Right atrium auricular region (tissue), 2 donors: Measurements from ENCODE around the gene IL12RB1. TPM values are rescaled to one million over a fixed set of nuclear protein-coding genes. Genes with fewer than 3 reads are reported as not detected.
A peak's percentile ranks its signal among the peaks of the same experiment; 100 is the strongest.
"Not testable (repeated sequence)": the region's sequence is repeated elsewhere in the genome, so short reads cannot be mapped to it uniquely, and the experiment has no call there.

ENCODE experiments used
- DNase-seq: peaks from one replicate; pipeline ENCODE4 v3.0.0-alpha.2; 2019; ENCODE audit warnings: low spot score
- H3K27ac ChIP-seq, 2 donors: fragments of 200-600 bp; sonication (generic); 1 replicate in 1 of 2; 2 replicates in 1 of 2; pipeline ENCODE4 v1.5.1; 2016 to 2019
- H3K27me3 ChIP-seq, 2 donors: fragments of 200-600 bp; sonication (generic); one replicate each; pipeline versions ENCODE4 v1.5.1 to v1.6.0; 2017 to 2019
- H3K36me3 ChIP-seq: fragments of 200-600 bp; sonication (generic); one replicate; pipeline ENCODE4 v1.5.1; 2016
- H3K4me1 ChIP-seq, 2 donors: fragments of 200-600 bp; sonication (generic); one replicate each; pipeline versions ENCODE4 v1.5.1 to v1.6.0; 2017 to 2019
- H3K4me3 ChIP-seq, 2 donors: fragments of 200-600 bp; sonication (generic); 1 replicate in 1 of 2; 2 replicates in 1 of 2; pipeline ENCODE4 v1.5.1; 2017 to 2019; ENCODE audit warnings: mild to moderate bottlenecking in 1 of 2, moderate library complexity in 1 of 2
- H3K9me3 ChIP-seq, 2 donors: fragments of 200-600 bp; sonication (generic); one replicate each; pipeline ENCODE4 v1.5.1; 2019
- total RNA-seq, 2 donors: library from RNA; depleted of rRNA; stranded (reverse); fragments of >200 nt; gene quantifications; one replicate each; pipeline ENCODE4 v1.1.0, GENCODE V29; 2016
- TF ChIP-seq, protein P1 (sequence below), 2 donors: fragments of 200-600 bp; sonication (generic); IDR thresholded peaks; one replicate each; pipeline ENCODE4 v1.5.1; 2019; ENCODE audit warnings: antibody characterized with exemption in 2 of 2

The IL12RB1 gene
- total RNA-seq, 2 donors from 2014 or later: 0.22 to 0.75 TPM

DNA sequence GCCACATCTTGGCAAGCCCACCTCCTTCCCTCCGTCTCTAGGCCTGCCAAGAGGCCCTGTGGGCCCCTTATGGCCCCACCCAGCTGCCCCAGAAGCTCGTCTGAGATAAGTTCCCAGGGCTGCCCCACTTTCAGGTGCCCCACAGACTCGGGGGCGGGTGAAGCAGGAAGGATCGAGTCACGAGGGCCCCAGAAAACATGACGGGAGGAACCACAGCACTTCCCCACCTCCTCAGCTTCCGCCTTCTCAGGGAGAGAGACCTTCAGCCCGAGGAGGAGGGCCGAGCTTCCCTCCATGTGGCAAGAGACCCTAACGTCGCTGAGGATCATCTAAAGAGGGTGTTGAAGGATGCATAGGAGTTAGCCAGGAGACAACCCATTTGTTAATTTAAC lies 4.5 kb upstream of the IL12RB1 start:
- TF ChIP-seq, protein P1, sequence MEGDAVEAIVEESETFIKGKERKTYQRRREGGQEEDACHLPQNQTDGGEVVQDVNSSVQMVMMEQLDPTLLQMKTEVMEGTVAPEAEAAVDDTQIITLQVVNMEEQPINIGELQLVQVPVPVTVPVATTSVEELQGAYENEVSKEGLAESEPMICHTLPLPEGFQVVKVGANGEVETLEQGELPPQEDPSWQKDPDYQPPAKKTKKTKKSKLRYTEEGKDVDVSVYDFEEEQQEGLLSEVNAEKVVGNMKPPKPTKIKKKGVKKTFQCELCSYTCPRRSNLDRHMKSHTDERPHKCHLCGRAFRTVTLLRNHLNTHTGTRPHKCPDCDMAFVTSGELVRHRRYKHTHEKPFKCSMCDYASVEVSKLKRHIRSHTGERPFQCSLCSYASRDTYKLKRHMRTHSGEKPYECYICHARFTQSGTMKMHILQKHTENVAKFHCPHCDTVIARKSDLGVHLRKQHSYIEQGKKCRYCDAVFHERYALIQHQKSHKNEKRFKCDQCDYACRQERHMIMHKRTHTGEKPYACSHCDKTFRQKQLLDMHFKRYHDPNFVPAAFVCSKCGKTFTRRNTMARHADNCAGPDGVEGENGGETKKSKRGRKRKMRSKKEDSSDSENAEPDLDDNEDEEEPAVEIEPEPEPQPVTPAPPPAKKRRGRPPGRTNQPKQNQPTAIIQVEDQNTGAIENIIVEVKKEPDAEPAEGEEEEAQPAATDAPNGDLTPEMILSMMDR (IDR thresholded peaks at IDR 0.05): no peak
- peak overlapping the region in 1 of 2 donors; percentile 17 for H3K27ac ChIP-seq
- no peaks in the 10 kb centered on the region for H3K4me1 ChIP-seq
- no peaks in the 10 kb centered on the region for H3K36me3 ChIP-seq
- no peak for DNase-seq
- no peaks in the 10 kb centered on the region for H3K9me3 ChIP-seq
- H3K4me3 ChIP-seq: no peak overlapping the region
- no peaks in the 10 kb centered on the region for H3K27me3 ChIP-seq

DNA sequence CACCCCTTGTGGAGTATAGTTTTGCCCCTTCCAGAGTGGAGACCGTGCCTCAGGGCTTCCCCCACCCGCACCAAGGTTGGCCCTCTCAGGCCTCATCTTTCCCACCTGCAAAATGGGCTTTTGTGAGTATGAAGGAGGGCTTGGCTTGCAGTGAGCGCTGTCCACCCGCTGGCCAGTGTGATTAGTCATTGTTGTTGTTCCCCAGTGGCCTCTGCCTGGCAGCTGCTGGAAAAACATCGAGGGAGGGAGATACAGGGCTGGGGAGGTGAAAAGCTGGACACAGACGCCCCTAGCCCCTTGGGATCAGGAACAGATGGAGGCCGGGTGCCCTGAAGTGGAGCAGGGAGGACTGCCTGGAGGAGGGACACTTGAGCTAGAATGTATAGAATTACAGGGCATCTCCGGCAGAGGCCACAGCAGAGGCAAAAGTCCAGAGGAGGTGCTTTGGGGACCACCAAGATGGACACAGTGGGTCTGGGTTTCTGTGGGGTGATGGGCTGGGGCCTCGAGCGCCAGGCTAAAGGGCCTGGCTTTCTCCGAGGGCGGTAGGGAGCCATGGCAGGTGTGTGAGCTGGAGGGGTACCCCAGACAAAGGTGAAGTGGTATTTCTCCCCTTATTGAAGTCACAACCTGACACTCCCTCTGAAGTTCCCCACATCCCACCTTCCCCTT lies 3.9 kb upstream of the IL12RB1 start:
- TF ChIP-seq, protein P1 (IDR thresholded peaks at IDR 0.05): no peak
- Histone ChIP-seq H3K27ac (peak overlapping the region in 1 of 2 donors; percentile 17), H3K4me3 (no peak overlapping the region), H3K36me3 (no peaks in the 10 kb centered on the region), H3K9me3 (no peaks in the 10 kb centered on the region), H3K4me1 (no peaks in the 10 kb centered on the region), H3K27me3 (no peaks in the 10 kb centered on the region)
- no peak for DNase-seq

DNA sequence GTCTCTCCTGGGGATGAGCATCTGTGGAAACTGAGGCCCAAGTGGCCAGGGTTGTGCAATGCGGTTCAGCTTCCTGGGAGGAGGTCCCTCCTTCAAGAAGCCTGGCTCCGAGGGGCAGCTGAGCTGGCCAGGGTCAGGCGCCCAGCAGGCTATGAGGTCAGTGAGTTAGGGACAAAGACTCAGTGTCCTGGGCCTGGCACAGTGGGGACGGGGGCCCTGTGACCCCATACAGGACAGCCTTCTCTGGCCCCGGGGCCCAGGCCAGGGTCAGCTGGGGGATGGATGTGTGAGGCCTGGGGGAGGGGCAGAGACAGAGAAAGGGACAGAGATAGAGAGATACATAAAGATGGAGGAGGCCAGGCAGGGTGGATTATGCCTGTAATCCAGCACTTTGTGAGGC lies 3.0 kb upstream of the IL12RB1 start:
- TF ChIP-seq, protein P1 (IDR thresholded peaks at IDR 0.05): no peak
- DNase-seq: no peak
- Histone ChIP-seq H3K27me3 (no peaks in the 10 kb centered on the region), H3K4me1 (no peaks in the 10 kb centered on the region), H3K9me3 (no peaks in the 10 kb centered on the region), H3K36me3 (no peaks in the 10 kb centered on the region), H3K4me3 (no peak overlapping the region), H3K27ac (no peak overlapping the region)

DNA sequence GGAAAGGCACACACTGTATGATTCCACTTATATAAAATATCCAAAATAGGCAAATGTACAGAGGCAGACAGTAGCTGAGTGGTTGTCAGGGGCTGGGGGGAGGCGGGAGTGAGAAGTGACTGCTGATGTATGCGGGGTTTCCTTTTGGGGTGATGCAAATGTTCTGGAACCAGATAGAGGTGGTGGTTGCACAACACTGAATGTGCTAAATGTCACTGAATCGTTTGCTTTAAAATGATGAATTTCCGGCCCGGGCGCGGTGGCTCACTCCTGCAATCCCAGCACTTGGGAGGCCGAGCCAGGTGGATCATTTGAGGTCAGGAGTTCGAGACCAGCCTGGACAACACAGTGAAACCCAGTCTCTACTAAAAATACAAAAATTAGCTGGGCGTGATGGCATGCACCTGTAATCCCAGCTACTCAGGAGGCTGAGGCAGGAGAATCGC lies 2.4 kb upstream of the IL12RB1 start:
- not testable (repeated sequence) for H3K36me3 ChIP-seq, H3K4me1 ChIP-seq, H3K27ac ChIP-seq, H3K9me3 ChIP-seq, H3K4me3 ChIP-seq, H3K27me3 ChIP-seq
- DNase-seq: peak; percentile 85

DNA sequence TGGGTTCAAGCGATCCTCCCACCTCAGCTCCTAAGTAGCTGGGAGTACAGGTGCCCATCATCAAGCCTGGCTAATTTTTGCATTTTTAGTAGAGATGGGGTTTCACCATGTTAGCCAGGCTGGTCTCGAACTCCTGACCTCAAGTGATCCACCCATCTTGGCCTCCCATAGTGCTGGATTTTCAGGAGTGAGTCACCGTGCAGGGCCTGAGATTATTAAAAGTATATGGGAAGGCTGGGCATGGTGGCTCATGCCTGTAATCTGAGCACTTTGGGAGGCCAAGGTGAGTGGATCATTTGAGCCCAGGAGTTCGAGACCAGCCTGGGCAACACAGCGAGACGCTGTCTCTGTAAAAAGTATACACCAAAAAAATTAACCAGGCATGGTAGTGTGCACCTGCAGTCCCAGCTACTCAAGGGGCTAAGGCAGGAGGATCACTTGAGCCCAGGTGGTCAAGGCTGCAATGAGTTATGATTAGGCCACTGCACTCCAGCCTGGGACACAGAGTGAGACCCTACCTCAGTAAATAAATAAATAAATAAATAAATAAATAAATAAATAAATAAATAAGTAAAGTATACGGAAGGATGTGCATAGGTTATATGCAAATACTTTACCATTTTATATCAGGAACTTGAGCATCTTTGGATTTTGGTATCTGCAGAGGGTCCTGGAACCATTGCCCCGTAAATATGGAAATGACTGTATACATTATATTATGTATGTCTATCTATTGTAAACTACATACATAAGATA lies 854 bp downstream of the IL12RB1 start:
- no peaks in the 10 kb centered on the region for H3K4me1 ChIP-seq
- no peaks in the 10 kb centered on the region for H3K27me3 ChIP-seq
- H3K4me3 ChIP-seq: no peak overlapping the region
- no peaks in the 10 kb centered on the region for H3K36me3 ChIP-seq
- no peak for DNase-seq
- H3K27ac ChIP-seq: no peak overlapping the region
- TF ChIP-seq, protein P1 (IDR thresholded peaks at IDR 0.05): no peak
- no peaks in the 10 kb centered on the region for H3K9me3 ChIP-seq

DNA sequence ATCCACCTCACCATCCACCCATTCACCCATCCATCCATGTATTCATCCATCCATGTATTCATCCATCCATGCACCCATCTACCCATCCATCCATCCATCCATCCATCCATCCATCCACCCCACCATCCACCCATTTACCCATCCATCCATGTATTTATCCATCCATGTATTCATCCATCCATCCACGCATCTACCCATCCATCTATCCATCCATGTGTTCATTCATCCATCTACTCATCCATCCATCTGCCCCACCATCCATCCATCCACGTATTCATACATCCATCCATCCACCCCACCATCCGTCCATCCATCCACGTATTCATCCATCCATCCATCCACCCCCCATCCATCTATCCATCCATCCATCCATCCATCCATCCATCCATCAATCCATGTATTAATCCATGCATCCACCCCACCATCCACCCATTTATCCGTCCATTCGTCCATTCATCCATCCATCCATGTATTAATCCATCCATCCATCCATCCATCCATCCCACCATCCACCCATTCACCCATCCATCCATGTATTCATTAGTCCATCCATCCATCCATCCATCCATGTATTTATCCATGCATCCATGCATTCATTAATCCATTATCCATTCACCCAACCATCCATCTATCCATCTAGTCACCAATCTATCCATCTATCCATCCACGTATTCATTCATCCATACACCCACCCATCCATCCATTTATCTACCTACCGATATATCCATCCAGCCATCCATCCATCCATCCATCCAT lies 2.6 kb downstream of the IL12RB1 start:
- no peaks in the 10 kb centered on the region for H3K36me3 ChIP-seq
- no peak for DNase-seq
- H3K4me1 ChIP-seq: no peaks in the 10 kb centered on the region
- no peak overlapping the region for H3K27ac ChIP-seq
- H3K4me3 ChIP-seq: no peak overlapping the region
- H3K27me3 ChIP-seq: no peaks in the 10 kb centered on the region
- TF ChIP-seq, protein P1 (IDR thresholded peaks at IDR 0.05): no peak
- H3K9me3 ChIP-seq: no peaks in the 10 kb centered on the region
